ENCODE results near the gene SLC2A4RG. TPM values are rescaled to one million over a fixed set of nuclear protein-coding genes. Genes with fewer than 3 reads are reported as not detected.

Gene SLC2A4RG
- polyA plus RNA-seq, 1 experiment, result 52.0 TPM

- no peak for DNase-seq (ENCODE audit: low read depth)
- ChIA-PET POLR2A (no interaction called here), CTCF (no interaction called here)
- H3K36me3 ChIP-seq (ENCODE audit: control insufficient read depth, insufficient read depth, low read length), result peaks cover 20% of the 10 kb centered on the region
- H3K4me3 ChIP-seq (ENCODE audit: low read depth, low read length), result no peak overlapping the region
- no peaks in the 10 kb centered on the region for H3K27me3 ChIP-seq (ENCODE audit: control insufficient read depth, insufficient read depth, low read length)
- no peak for TF ChIP-seq CTCF (IDR thresholded peaks at IDR 0.05; ENCODE audit: insufficient read depth, low read depth, low read length)
These were observed 4.4 kb upstream of the SLC2A4RG start for GRCh38 chr20:63734946-63735858.

GRCh38 chr20:63735859-63736718 lies 3.5 kb upstream of the SLC2A4RG start, which contains the start of gene LIME1:
TSS of gene LIME1 (plus strand) at chr20:63736664. CDS start at chr20:63737550, 886 bp downstream.
- no peak for TF ChIP-seq CTCF (IDR thresholded peaks at IDR 0.05; ENCODE audit: insufficient read depth, low read depth, low read length)
- POLR2A ChIA-PET, result no interaction called here
- Histone ChIP-seq H3K4me3 (ENCODE audit: low read depth, low read length) (no peak within 1 kb of the TSS), H3K36me3 (ENCODE audit: control insufficient read depth, insufficient read depth, low read length) (peaks cover 19% of the 10 kb centered on the region), H3K27me3 (ENCODE audit: control insufficient read depth, insufficient read depth, low read length) (no peaks in the 10 kb centered on the region)
- no peak for DNase-seq (ENCODE audit: low read depth)
- CTCF ChIA-PET, result no interaction called here

GRCh38 chr20:63736893-63737694 lies 2.5 kb upstream of the SLC2A4RG start:
- Histone ChIP-seq H3K27me3 (ENCODE audit: control insufficient read depth, insufficient read depth, low read length) (no peaks in the 10 kb centered on the region), H3K4me3 (ENCODE audit: low read depth, low read length) (no peak overlapping the region), H3K36me3 (ENCODE audit: control insufficient read depth, insufficient read depth, low read length) (peaks cover 22% of the 10 kb centered on the region)
- TF ChIP-seq CTCF (IDR thresholded peaks at IDR 0.05; ENCODE audit: insufficient read depth, low read depth, low read length), result no peak
- DNase-seq (ENCODE audit: low read depth), result no peak
- ChIA-PET POLR2A (no interaction called here), CTCF (no interaction called here)

- Histone ChIP-seq H3K27me3 (ENCODE audit: control insufficient read depth, insufficient read depth, low read length) (no peaks in the 10 kb centered on the region), H3K4me3 (ENCODE audit: low read depth, low read length) (no peak overlapping the region), H3K36me3 (ENCODE audit: control insufficient read depth, insufficient read depth, low read length) (peaks cover 24% of the 10 kb centered on the region)
- DNase-seq (ENCODE audit: low read depth), result no peak
- no peak for TF ChIP-seq CTCF (IDR thresholded peaks at IDR 0.05; ENCODE audit: insufficient read depth, low read depth, low read length)
- POLR2A ChIA-PET, result no interaction called here
- CTCF ChIA-PET, result no interaction called here
These were observed 2.0 kb upstream of the SLC2A4RG start for GRCh38 chr20:63737695-63737944.
